CD14-positive monocyte (primary cell): ENCODE data around the gene GRM5. TPM values are rescaled to one million over a fixed set of nuclear protein-coding genes. Genes with fewer than 3 reads are reported as not detected.
"Not testable (repeated sequence)": the region's sequence is repeated elsewhere in the genome, so short reads cannot be mapped to it uniquely, and the experiment has no call there.

Experiments
- DNase-seq, 3 donors: peaks; one replicate each; pipeline ENCODE4 v3.0.0-alpha.2; 2011 to 2022
- H2AFZ ChIP-seq: 2 replicates; pipeline ENCODE4 v1.6.0; 2012; ENCODE audit warnings: mild to moderate bottlenecking, low read depth, low read length, inconsistent platforms; ENCODE audit not compliant: insufficient read depth, poor library complexity, severe bottlenecking
- H3K27ac ChIP-seq, 2 donors: 1 replicate in 1 of 2; 2 replicates in 1 of 2; pipeline ENCODE4 v1.5.1; 2012 to 2013; ENCODE audit warnings: low read length in 2 of 2, control low read depth in 1 of 2, inconsistent platforms in 1 of 2, low read depth in 1 of 2, mild to moderate bottlenecking in 1 of 2
- H3K27me3 ChIP-seq, 2 donors: one replicate each; pipeline versions ENCODE4 v1.6.0 to v1.6.1; 2011 to 2013; ENCODE audit warnings: low read length in 2 of 2; ENCODE audit not compliant: control insufficient read depth in 2 of 2, insufficient read depth in 2 of 2
- H3K36me3 ChIP-seq, 2 donors: replicated peaks in 1 of 2; 1 replicate in 1 of 2; 2 replicates in 1 of 2; pipeline versions ENCODE4 v1.5.1 to v1.6.1; 2012 to 2013; ENCODE audit warnings: low read length in 2 of 2, control low read depth in 1 of 2, inconsistent platforms in 1 of 2, mild to moderate bottlenecking in 1 of 2; ENCODE audit not compliant: insufficient read depth in 2 of 2, control insufficient read depth in 1 of 2
- H3K4me1 ChIP-seq, 2 donors: 1 replicate in 1 of 2; 2 replicates in 1 of 2; pipeline versions ENCODE4 v1.5.1 to v1.6.1; 2012 to 2013; ENCODE audit warnings: low read length in 2 of 2, control low read depth in 1 of 2, inconsistent platforms in 1 of 2, mild to moderate bottlenecking in 1 of 2, moderate library complexity in 1 of 2; ENCODE audit not compliant: insufficient read depth in 2 of 2, control insufficient read depth in 1 of 2
- H3K4me2 ChIP-seq: replicated peaks from 2 replicates; pipeline ENCODE3; 2012; ENCODE audit warnings: low read length, moderate library complexity, mild to moderate bottlenecking; ENCODE audit not compliant: poor library complexity, severe bottlenecking; ENCODE audit errors: extremely low read depth
- H3K4me3 ChIP-seq, 3 experiments: fragments of 200-600 bp in 1 of 3; sonication (generic) in 1 of 3; replicated peaks in 1 of 3; 1 replicate in 2 of 3; 2 replicates in 1 of 3; pipeline ENCODE4 v1.5.1; 2011 to 2013; ENCODE audit warnings: low read length in 3 of 3, mild to moderate bottlenecking in 3 of 3, control low read depth in 2 of 3, low read depth in 2 of 3, inconsistent platforms in 1 of 3, moderate library complexity in 1 of 3
- H3K79me2 ChIP-seq: 2 replicates; pipeline ENCODE4 v1.6.0; 2012; ENCODE audit warnings: mild to moderate bottlenecking, control low read depth, inconsistent platforms, low read length, moderate library complexity; ENCODE audit not compliant: insufficient read depth
- H3K9ac ChIP-seq: 2 replicates; pipeline ENCODE4 v1.6.0; 2017; ENCODE audit warnings: low read length, mild to moderate bottlenecking; ENCODE audit not compliant: insufficient read depth, poor library complexity, severe bottlenecking
- H3K9me3 ChIP-seq, 2 donors: replicated peaks in 1 of 2; 1 replicate in 1 of 2; 2 replicates in 1 of 2; pipeline versions ENCODE4 v1.5.1 to v1.6.1; 2012 to 2013; ENCODE audit warnings: low read length in 2 of 2, control low read depth in 1 of 2; ENCODE audit not compliant: control insufficient read depth in 1 of 2, insufficient read depth in 1 of 2
- H4K20me1 ChIP-seq: 2 replicates; pipeline ENCODE4 v1.6.0; 2012; ENCODE audit warnings: mild to moderate bottlenecking, low read length, control low read depth, moderate library complexity; ENCODE audit not compliant: insufficient read depth
- H3K27ac Mint-ChIP-seq, 7 donors: one replicate each; pipeline ENCODE4 v1.8.0; 2020; ENCODE audit warnings: mild to moderate bottlenecking in 7 of 7, mixed read lengths in 7 of 7, moderate library complexity in 6 of 7, inconsistent platforms in 2 of 7
- H3K27me3 Mint-ChIP-seq, 3 donors: one replicate each; pipeline ENCODE4 v1.8.0; 2021 to 2022; ENCODE audit warnings: low read depth in 3 of 3, mild to moderate bottlenecking in 3 of 3, mixed read lengths in 3 of 3, moderate library complexity in 3 of 3, inconsistent platforms in 1 of 3
- H3K36me3 Mint-ChIP-seq, 2 donors: one replicate each; pipeline ENCODE4 v1.8.0; 2020; ENCODE audit warnings: mixed read lengths in 2 of 2, inconsistent platforms in 1 of 2, mild to moderate bottlenecking in 1 of 2
- H3K4me1 Mint-ChIP-seq: one replicate; pipeline ENCODE4 v1.8.0; 2020; ENCODE audit warnings: mild to moderate bottlenecking, mixed read lengths
- H3K4me3 Mint-ChIP-seq, 2 donors: one replicate each; pipeline ENCODE4 v1.8.0; 2020; ENCODE audit warnings: mild to moderate bottlenecking in 2 of 2, mixed read lengths in 2 of 2, moderate library complexity in 1 of 2
- H3K9me3 Mint-ChIP-seq, 7 donors: one replicate each; pipeline ENCODE4 v1.8.0; 2020 to 2022; ENCODE audit warnings: mixed read lengths in 7 of 7, mild to moderate bottlenecking in 6 of 7, moderate library complexity in 6 of 7, inconsistent platforms in 2 of 7
- CTCF ChIP-seq: fragments of 200-600 bp; IDR thresholded peaks from one replicate; pipeline ENCODE4 v1.8.0; 2022; ENCODE audit warnings: antibody characterized with exemption, mild to moderate bottlenecking
- WGBS: methylation state at CpG from one replicate; pipeline ENCODE4 v1.1.5; 2013; ENCODE audit warnings: missing lambda C conversion rate; ENCODE audit not compliant: insufficient coverage; 5-methylcytosine and 5-hydroxymethylcytosine counted together
- intact Hi-C, 2 donors: fragments of 100-400 bp; cut with micrococcal nuclease; formaldehyde crosslinking; loops; one replicate each; pipeline versions ENCODE4 v1.15.0 to v1.15.1; 2023
- polyA plus RNA-seq, 3 donors: library from polyadenylated mRNA; depleted of rRNA in 1 of 3; unstranded in 2 of 3; stranded (reverse) in 1 of 3; fragments of 300-500 nt in 2 of 3; fragments of >200 nt in 1 of 3; fragmentation: Illumina TruSeq in 2 of 3; gene quantifications; 1 replicate in 2 of 3; 2 replicates in 1 of 3; pipeline ENCODE4 v1.2.3, GENCODE V29; 2012 to 2021

The GRM5 gene
- polyA plus RNA-seq, 3 donors = not detected

DNA sequence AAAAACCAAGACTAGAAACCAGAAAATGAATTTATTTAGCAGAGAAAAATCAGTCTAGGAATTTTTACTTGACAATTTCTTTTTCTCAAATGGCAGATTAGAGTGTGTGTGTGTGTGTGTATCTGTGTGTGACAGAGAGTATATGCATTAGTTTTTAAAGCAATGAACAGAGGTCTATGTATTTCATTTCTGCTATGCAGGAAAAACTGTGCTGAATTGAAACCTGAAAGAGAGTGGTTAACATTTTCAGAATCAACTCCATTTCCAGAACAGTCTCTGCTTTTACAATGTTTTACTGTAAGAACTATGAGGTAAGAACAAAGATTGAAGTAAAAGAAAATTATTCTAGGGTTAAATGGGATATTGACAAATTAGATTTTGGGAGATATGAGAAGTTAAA lies 114.8 kb downstream of the GRM5 start:
- no peak overlapping the region for H3K4me2 ChIP-seq
- Mint-ChIP-seq H3K27me3 (no peaks in the 10 kb centered on the region), H3K4me1 (no peaks in the 10 kb centered on the region), H3K4me3 (no peak overlapping the region), H3K27ac (no peak overlapping the region), H3K36me3 (no peaks in the 10 kb centered on the region), H3K9me3 (peaks cover 0 to 2% (median 0%) of the 10 kb centered on the region in 7 donors)
- no peak for TF ChIP-seq CTCF
- no peaks in the 10 kb centered on the region for H3K79me2 ChIP-seq
- no peak overlapping the region for H3K9ac ChIP-seq
- H4K20me1 ChIP-seq = no peaks in the 10 kb centered on the region
- no peak overlapping the region for H3K27ac ChIP-seq
- no peaks in the 10 kb centered on the region for H3K36me3 ChIP-seq
- H3K4me1 ChIP-seq = no peaks in the 10 kb centered on the region
- H2AFZ ChIP-seq = no peak overlapping the region
- intact Hi-C loops = no loop called here
- H3K9me3 ChIP-seq = no peaks in the 10 kb centered on the region
- no peak for DNase-seq
- H3K27me3 ChIP-seq = no peaks in the 10 kb centered on the region
- no peak overlapping the region for H3K4me3 ChIP-seq

GRCh38 chr11:88948908-88949307 lies 116.9 kb downstream of the GRM5 start:
- intact Hi-C loops, H4K20me1 ChIP-seq, H3K4me3 Mint-ChIP-seq, H3K27ac ChIP-seq, DNase-seq, H3K4me1 Mint-ChIP-seq, H3K27me3 ChIP-seq, H3K9me3 Mint-ChIP-seq, H3K4me3 ChIP-seq, H3K9me3 ChIP-seq, H3K79me2 ChIP-seq, H2AFZ ChIP-seq, H3K36me3 ChIP-seq, H3K27me3 Mint-ChIP-seq, H3K27ac Mint-ChIP-seq, H3K4me2 ChIP-seq, H3K36me3 Mint-ChIP-seq, H3K9ac ChIP-seq, H3K4me1 ChIP-seq: not testable (repeated sequence)

DNA sequence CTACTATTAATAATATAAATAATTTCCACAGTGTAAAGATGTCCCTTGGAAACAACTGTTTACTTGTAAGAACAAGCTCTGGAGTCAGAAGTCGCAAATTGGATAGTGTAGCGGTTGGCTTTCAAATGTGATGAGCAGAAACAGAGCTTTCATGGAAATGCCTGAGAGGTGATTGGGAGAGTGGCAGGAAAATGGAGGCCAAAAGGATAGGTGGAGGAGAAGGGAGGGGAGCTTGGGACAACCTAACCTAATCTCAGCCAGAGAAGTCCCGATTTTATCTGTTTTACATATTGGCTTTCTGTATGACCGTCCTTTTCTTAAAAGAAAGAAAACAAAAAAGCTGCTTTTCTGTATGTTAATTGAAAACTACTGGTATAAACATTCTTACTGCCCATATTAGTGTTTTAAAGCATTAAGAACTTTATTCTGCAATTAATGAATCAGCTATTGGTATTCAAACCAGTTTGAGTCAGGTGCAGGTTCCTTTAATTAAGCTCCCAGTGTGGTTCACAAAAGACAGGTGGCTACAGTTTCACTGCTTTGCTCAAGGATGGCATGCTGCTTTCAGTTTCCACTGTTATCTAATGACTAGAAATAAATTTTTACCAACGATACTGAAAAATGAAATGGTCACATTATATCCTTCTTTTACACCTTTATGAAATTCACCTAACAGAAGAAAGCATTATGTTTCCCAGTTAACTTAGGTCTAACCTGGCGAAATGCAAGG lies 117.8 kb downstream of the GRM5 start:
- H3K27ac Mint-ChIP-seq, intact Hi-C loops, DNase-seq, H3K9me3 ChIP-seq, H3K9me3 Mint-ChIP-seq, H3K4me2 ChIP-seq, H3K79me2 ChIP-seq, H3K27me3 ChIP-seq, H3K4me1 ChIP-seq, H3K4me3 Mint-ChIP-seq, H3K9ac ChIP-seq, H3K36me3 Mint-ChIP-seq, H3K27ac ChIP-seq, H4K20me1 ChIP-seq, H2AFZ ChIP-seq, H3K36me3 ChIP-seq, H3K27me3 Mint-ChIP-seq, H3K4me3 ChIP-seq, H3K4me1 Mint-ChIP-seq: not testable (repeated sequence)
- WGBS = 95% methylated on average over 3 of the region's 6 CpGs

DNA sequence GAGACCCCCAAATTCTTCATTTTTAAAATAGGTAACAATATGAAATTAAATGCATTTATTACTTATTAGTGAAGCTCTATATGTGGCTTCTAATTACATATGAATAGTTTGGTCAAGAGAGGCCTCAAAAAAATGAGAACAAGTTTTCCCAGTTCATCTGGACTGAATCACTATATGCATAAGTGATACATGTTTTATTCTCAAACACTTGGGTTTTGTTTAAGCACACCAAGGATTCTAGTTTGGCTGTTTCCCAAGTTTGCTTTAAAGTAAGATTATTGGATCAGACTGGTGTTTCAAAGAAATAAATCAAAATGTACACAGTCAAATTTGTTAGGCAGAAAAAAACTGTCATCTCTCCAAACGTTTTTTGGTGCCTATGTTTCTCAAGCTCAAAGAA lies 136.1 kb downstream of the GRM5 start:
- WGBS = no CpG with 5 or more reads among the region's 1 CpG

More for the DNA sequence above, 136.1 kb downstream of the GRM5 start:
- H3K27me3 ChIP-seq, DNase-seq, H3K27me3 Mint-ChIP-seq, H3K36me3 Mint-ChIP-seq, intact Hi-C loops, H2AFZ ChIP-seq, H3K36me3 ChIP-seq, H3K9me3 ChIP-seq, H3K9ac ChIP-seq, H3K4me1 Mint-ChIP-seq, H3K4me3 ChIP-seq, H3K27ac ChIP-seq, H3K79me2 ChIP-seq, H3K4me3 Mint-ChIP-seq, H3K4me2 ChIP-seq, H3K4me1 ChIP-seq, H3K27ac Mint-ChIP-seq, H3K9me3 Mint-ChIP-seq, H4K20me1 ChIP-seq: not testable (repeated sequence)
